Measurements from ENCODE around the gene PITHD1.
"Not testable (repeated sequence)": the region's sequence is repeated elsewhere in the genome, so short reads cannot be mapped to it uniquely, and the experiment has no call there.

Gene PITHD1

GRCh38 chr1:23825762-23826522 lies 47.7 kb downstream of the PITHD1 start:
- no peak for DNase-seq (ENCODE audit: low spot score)

GRCh38 chr1:23826590-23826989 lies 48.4 kb downstream of the PITHD1 start:
- DNase-seq (ENCODE audit: low spot score), result not testable (repeated sequence)

- DNase-seq (ENCODE audit: low spot score), result no peak
Measured at GRCh38 chr1:23827717-23828116, 49.5 kb downstream of the PITHD1 start.

GRCh38 chr1:23834156-23834555 lies 55.9 kb downstream of the PITHD1 start:
- DNase-seq (ENCODE audit: low spot score), result not testable (repeated sequence)

GRCh38 chr1:23836037-23836436 lies 57.8 kb downstream of the PITHD1 start:
- DNase-seq (ENCODE audit: low spot score), result no peak

Data from AG08396 (cell line).